Parietal lobe (tissue), 2 donors: ENCODE results near the gene HSD17B7. TPM values are rescaled to one million over a fixed set of nuclear protein-coding genes. Genes with fewer than 3 reads are reported as not detected.

Experiments
- small RNA-seq: library from RNA; depleted of rRNA; stranded (forward); fragments of <200 nt; gene quantifications from one replicate; pipeline ENCODE3, GENCODE V24; 2014; ENCODE audit warnings: low replicate concordance
- total RNA-seq: library from RNA; depleted of rRNA; stranded (reverse); fragments of >200 nt; gene quantifications from one replicate; pipeline ENCODE4 v1.2.3, GENCODE V29; 2014

The HSD17B7 gene, protein sequence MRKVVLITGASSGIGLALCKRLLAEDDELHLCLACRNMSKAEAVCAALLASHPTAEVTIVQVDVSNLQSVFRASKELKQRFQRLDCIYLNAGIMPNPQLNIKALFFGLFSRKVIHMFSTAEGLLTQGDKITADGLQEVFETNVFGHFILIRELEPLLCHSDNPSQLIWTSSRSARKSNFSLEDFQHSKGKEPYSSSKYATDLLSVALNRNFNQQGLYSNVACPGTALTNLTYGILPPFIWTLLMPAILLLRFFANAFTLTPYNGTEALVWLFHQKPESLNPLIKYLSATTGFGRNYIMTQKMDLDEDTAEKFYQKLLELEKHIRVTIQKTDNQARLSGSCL
- 41.9 TPM for total RNA-seq

DNA sequence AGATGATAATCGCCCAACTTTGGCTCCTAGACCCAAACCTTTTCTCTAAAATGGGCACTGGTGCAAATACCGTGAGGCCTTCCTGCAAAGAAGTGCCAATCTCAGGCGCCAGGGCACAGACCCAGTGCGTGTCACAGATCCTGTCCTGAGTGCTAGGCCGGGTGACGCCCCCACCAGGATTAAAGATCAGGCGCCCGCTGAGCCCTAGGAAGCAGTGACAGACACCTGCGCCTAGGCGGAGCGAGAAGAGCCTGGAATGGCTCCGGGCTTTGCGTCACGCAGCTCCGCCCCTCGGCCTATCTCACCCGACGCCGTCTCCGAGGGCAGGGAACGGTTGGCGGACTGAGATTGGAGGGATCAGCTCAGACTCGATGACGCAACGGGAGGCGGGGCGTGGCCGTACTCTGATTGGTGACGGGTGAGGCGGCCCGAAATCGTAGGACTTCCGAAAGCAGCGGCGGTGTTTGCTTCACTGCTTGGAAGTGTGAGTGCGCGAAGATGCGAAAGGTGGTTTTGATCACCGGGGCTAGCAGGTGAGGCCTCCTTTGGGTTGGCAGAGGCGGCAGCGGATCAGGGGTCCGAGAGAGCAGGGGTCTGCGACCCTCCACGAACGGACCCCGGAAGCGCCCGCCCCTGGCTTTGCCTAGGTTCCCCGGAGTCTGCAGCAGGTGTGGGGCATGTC lies at the start of gene HSD17B7:
TSS of gene HSD17B7 (plus strand) at position 400 of the 682 bp plus-strand sequence. CDS start at position 499, 99 bp downstream.

DNA sequence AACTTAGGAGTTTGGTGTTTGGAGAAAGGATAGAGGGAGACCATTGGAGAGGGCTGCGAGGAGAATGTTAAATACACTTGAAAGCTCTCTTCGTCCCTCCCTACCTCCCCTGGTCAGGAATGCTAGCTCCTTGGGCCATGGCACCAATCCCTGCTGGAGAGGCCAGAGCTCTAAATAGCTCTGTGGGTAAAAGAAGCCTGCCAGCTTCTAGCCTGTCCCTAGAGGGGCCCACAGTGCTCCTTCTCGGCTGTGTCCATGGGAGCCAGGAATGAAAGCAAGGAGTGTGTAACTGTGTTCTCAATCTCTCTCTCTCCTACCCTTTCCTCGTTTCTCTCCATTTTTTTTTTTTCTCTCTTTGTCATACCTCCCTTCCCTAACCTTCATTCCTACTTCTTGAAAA lies 70.6 kb downstream of the HSD17B7 start, which contains the start of gene CCDC190:
TSS of gene CCDC190 (minus strand) at position 75 of the 400 bp plus-strand sequence. CDS start 1,529 bp downstream, outside the sequence.

Small RNAs within 50 kb of the gene (small RNA-seq; reads per million reads assigned to genes)
- gene RN7SL861P: not detected

Other genes starting within 250 kb of the HSD17B7 start
- 38.5 TPM for gene UAP1, start 229.0 kb upstream of the HSD17B7 start, total RNA-seq
- gene DDR2, start 158.2 kb upstream of the HSD17B7 start, total RNA-seq: 8.5 TPM
- gene CCDC190, start 70.5 kb downstream of the HSD17B7 start, total RNA-seq: 0.94 TPM